Stimulated activated CD4-positive, alpha-beta T cell treated with anti-CD3 and anti-CD28 coated beads, Interleukin-15, amount 100 ng/mL, for 24 hours (primary cell): ENCODE data around the gene TTC7B.
A peak's percentile ranks its signal among the peaks of the same experiment; 100 is the strongest.

ENCODE experiments used
- DNase-seq: peaks from one replicate; pipeline ENCODE4 v3.0.0-alpha.2; 2020

TTC7B gene

GRCh38 chr14:90733139-90733808, 83.0 kb downstream of the TTC7B start:
- DNase-seq: no peak

GRCh38 chr14:90732718-90733117, 83.5 kb downstream of the TTC7B start:
- no peak for DNase-seq

GRCh38 chr14:90732139-90732538, 84.1 kb downstream of the TTC7B start:
- no peak for DNase-seq

GRCh38 chr14:90731487-90731886, 84.7 kb downstream of the TTC7B start:
- no peak for DNase-seq

GRCh38 chr14:90730206-90730766, 85.9 kb downstream of the TTC7B start:
- no peak for DNase-seq

- DNase-seq: no peak
Measured at GRCh38 chr14:90728951-90729350, 87.3 kb downstream of the TTC7B start.

GRCh38 chr14:90727082-90727481, 89.1 kb downstream of the TTC7B start:
- DNase-seq: no peak

GRCh38 chr14:90726656-90727055, 89.6 kb downstream of the TTC7B start:
- DNase-seq: no peak

GRCh38 chr14:90724866-90725265, 91.4 kb downstream of the TTC7B start:
- DNase-seq: no peak

GRCh38 chr14:90722590-90722989, 93.6 kb downstream of the TTC7B start:
- no peak for DNase-seq

GRCh38 chr14:90721619-90722305, 94.5 kb downstream of the TTC7B start:
- peak; percentile 21 for DNase-seq

GRCh38 chr14:90720832-90721231, 95.4 kb downstream of the TTC7B start:
- DNase-seq: no peak

- no peak for DNase-seq
Measured at GRCh38 chr14:90720336-90720735, 95.9 kb downstream of the TTC7B start.

- no peak for DNase-seq
Measured at GRCh38 chr14:90717916-90718315, 98.3 kb downstream of the TTC7B start.

- DNase-seq: no peak
Measured at GRCh38 chr14:90715993-90716392, 100.2 kb downstream of the TTC7B start.

GRCh38 chr14:90715495-90715894, 100.7 kb downstream of the TTC7B start:
- DNase-seq: no peak

GRCh38 chr14:90714811-90715210, 101.4 kb downstream of the TTC7B start:
- no peak for DNase-seq

GRCh38 chr14:90704738-90705392, 111.4 kb downstream of the TTC7B start:
- no peak for DNase-seq

- DNase-seq: no peak
Measured at GRCh38 chr14:90703841-90704737, 112.1 kb downstream of the TTC7B start.

GRCh38 chr14:90700933-90701776, 115.1 kb downstream of the TTC7B start:
- DNase-seq: no peak

GRCh38 chr14:90699016-90699415, 117.2 kb downstream of the TTC7B start:
- no peak for DNase-seq

GRCh38 chr14:90698379-90698869, 117.8 kb downstream of the TTC7B start:
- no peak for DNase-seq
